ENCODE results near the gene JAKMIP3. TPM values are rescaled to one million over a fixed set of nuclear protein-coding genes. Genes with fewer than 3 reads are reported as not detected.

Gene JAKMIP3
- total RNA-seq, 2 experiments from 2014 or later, result 0.28 to 0.36 TPM

DNA sequence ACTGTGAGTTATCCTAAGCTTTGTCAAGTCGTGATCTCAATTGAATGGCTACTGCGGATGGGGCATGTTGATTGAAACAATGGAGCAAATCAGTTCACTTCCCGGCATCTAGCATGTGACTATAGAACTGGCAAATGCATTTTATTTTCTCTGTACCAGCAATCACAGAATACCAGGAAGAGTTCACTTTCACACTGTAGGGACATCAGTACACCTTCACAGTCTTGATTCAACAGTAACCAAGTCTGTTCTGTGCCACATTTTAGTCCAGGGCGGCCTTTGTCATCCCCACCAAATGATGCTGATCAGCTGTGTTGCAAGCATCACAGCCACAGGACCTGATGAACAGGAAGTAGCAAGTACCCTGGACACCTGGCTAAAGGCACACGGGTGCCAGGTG lies 32.1 kb upstream of the JAKMIP3 start:
- Mint-ChIP-seq H3K27me3 (peaks cover 83% of the 10 kb centered on the region), H3K4me3 (no peak overlapping the region), H3K4me1 (ENCODE audit: low read depth) (peaks cover 6% of the 10 kb centered on the region), H3K27ac (no peak overlapping the region), H3K9me3 (no peaks in the 10 kb centered on the region), H3K36me3 (ENCODE audit: low read depth) (no peaks in the 10 kb centered on the region)
- H3K9me3 ChIP-seq (ENCODE audit: control insufficient read depth in 1 of 2, insufficient read depth in 1 of 2, low read length in 2 of 2), result peaks cover 0 to 6% of the 10 kb centered on the region in 2 experiments
- DNase-seq, result no peak
- H3K36me3 ChIP-seq (ENCODE audit: insufficient read depth, low read length), result no peaks in the 10 kb centered on the region
- ChIA-PET CTCF (no interaction called here), POLR2A (no interaction called here)
- no peak for ATAC-seq (ENCODE audit: poor library complexity)
- peaks cover 31 to 55% of the 10 kb centered on the region in 2 experiments for H3K27me3 ChIP-seq (ENCODE audit: control insufficient read depth in 1 of 2, insufficient read depth in 2 of 2, low read length in 2 of 2)
- TF ChIP-seq, protein P1, sequence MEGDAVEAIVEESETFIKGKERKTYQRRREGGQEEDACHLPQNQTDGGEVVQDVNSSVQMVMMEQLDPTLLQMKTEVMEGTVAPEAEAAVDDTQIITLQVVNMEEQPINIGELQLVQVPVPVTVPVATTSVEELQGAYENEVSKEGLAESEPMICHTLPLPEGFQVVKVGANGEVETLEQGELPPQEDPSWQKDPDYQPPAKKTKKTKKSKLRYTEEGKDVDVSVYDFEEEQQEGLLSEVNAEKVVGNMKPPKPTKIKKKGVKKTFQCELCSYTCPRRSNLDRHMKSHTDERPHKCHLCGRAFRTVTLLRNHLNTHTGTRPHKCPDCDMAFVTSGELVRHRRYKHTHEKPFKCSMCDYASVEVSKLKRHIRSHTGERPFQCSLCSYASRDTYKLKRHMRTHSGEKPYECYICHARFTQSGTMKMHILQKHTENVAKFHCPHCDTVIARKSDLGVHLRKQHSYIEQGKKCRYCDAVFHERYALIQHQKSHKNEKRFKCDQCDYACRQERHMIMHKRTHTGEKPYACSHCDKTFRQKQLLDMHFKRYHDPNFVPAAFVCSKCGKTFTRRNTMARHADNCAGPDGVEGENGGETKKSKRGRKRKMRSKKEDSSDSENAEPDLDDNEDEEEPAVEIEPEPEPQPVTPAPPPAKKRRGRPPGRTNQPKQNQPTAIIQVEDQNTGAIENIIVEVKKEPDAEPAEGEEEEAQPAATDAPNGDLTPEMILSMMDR (IDR thresholded peaks at IDR 0.05), result no peak
- peaks cover 4% of the 10 kb centered on the region for H3K4me1 ChIP-seq (ENCODE audit: insufficient read depth, low read length)
- no peak overlapping the region for H3K4me3 ChIP-seq (ENCODE audit: low read length)
- intact Hi-C loops (cut with DNase I, micrococcal nuclease), result no loop called here
- no peak overlapping the region for H3K27ac ChIP-seq (ENCODE audit: low read depth in 1 of 2, low read length in 2 of 2)

DNA sequence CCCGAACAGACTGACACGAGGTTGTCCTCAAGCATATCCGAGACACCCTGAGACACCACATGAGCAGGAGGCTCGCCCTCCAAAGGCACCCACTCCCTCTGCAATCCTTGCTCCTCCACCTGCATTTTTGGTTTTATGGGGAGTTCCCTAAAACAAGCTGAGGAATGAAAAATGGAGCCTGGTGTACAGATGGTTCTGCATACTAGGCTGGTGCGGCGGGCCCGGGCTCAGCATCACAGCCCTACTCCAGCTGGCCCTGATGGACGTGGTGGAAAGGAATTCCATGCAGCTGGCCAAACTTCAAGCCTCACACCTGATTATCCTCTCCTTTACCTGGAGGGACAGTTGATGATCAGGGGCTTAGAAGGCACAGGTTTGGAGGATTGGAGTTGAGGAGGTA lies 30.3 kb upstream of the JAKMIP3 start:
- Histone ChIP-seq H3K27ac (ENCODE audit: low read depth in 1 of 2, low read length in 2 of 2) (no peak overlapping the region), H3K27me3 (ENCODE audit: control insufficient read depth in 1 of 2, insufficient read depth in 2 of 2, low read length in 2 of 2) (peaks cover 34 to 45% of the 10 kb centered on the region in 2 experiments), H3K36me3 (ENCODE audit: insufficient read depth, low read length) (no peaks in the 10 kb centered on the region), H3K9me3 (ENCODE audit: control insufficient read depth in 1 of 2, insufficient read depth in 1 of 2, low read length in 2 of 2) (peaks cover 0 to 9% of the 10 kb centered on the region in 2 experiments), H3K4me3 (ENCODE audit: low read length) (no peak overlapping the region), H3K4me1 (ENCODE audit: insufficient read depth, low read length) (peaks cover 4% of the 10 kb centered on the region)
- ATAC-seq (ENCODE audit: poor library complexity), result no peak
- H3K27ac Mint-ChIP-seq, result no peak overlapping the region
- no peaks in the 10 kb centered on the region for H3K9me3 Mint-ChIP-seq
- peaks cover 6% of the 10 kb centered on the region for H3K4me1 Mint-ChIP-seq (ENCODE audit: low read depth)
- intact Hi-C loops (cut with DNase I, micrococcal nuclease), result no loop called here
- CTCF ChIA-PET, result no interaction called here
- H3K27me3 Mint-ChIP-seq, result peaks cover 83% of the 10 kb centered on the region
- TF ChIP-seq, protein P1 (IDR thresholded peaks at IDR 0.05), result no peak
- no peak overlapping the region for H3K4me3 Mint-ChIP-seq
- DNase-seq, result no peak
- H3K36me3 Mint-ChIP-seq (ENCODE audit: low read depth), result no peaks in the 10 kb centered on the region
- POLR2A ChIA-PET, result no interaction called here

DNA sequence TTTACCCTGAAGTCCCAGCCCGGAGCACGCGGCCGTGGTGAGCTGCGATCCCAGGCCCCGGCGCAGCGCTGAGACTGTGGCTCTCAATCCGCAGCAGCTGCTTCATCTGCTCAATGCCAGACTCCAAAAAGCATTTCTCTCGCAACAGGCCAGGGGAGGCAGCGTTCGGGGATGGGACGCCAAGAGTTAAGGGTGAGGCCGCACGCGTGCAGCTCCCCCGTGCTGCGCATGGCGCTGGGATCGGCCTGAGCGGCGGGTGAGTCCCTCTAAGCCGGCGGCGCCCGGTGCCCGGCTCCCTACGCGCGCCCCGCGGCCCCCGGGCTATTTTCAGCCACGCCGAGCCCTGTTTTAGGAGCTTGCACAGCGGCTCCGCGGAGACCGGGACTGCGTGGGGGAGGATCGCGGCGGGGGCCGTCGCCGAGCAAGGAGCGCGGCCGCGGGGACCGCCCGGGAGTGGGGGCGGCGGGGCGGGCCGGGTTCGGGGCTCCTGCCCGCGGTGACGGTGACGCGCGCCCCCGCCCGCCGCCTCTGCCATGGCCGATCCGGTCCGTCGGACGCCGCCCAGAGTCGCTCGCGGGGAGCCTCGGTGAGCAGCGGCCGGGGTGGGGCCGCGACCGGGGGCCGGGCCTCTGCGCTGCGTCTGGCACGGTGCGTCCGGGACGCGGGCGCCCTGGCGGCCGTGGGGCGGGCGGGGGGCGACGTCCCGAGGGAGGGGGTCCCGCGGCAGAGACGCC lies 29.4 kb upstream of the JAKMIP3 start:
- Histone ChIP-seq H3K4me3 (ENCODE audit: low read length) (no peak overlapping the region), H3K36me3 (ENCODE audit: insufficient read depth, low read length) (no peaks in the 10 kb centered on the region), H3K9me3 (ENCODE audit: control insufficient read depth in 1 of 2, insufficient read depth in 1 of 2, low read length in 2 of 2) (peaks cover 0 to 10% of the 10 kb centered on the region in 2 experiments), H3K27ac (ENCODE audit: low read depth in 1 of 2, low read length in 2 of 2) (no peak overlapping the region), H3K27me3 (ENCODE audit: control insufficient read depth in 1 of 2, insufficient read depth in 2 of 2, low read length in 2 of 2) (peaks cover 31 to 45% of the 10 kb centered on the region in 2 experiments), H3K4me1 (ENCODE audit: insufficient read depth, low read length) (peaks cover 4% of the 10 kb centered on the region)
- DNase-seq (no peak), ATAC-seq (ENCODE audit: poor library complexity) (no peak)
- Mint-ChIP-seq H3K4me3 (peak overlapping the region; percentile 25), H3K9me3 (no peaks in the 10 kb centered on the region), H3K27ac (no peak overlapping the region), H3K36me3 (ENCODE audit: low read depth) (no peaks in the 10 kb centered on the region), H3K4me1 (ENCODE audit: low read depth) (peaks cover 6% of the 10 kb centered on the region), H3K27me3 (peaks cover 85% of the 10 kb centered on the region)
- ChIA-PET POLR2A (no interaction called here), CTCF (no interaction called here)
- TF ChIP-seq, protein P1 (IDR thresholded peaks at IDR 0.05), result no peak
- intact Hi-C loops (cut with DNase I, micrococcal nuclease), result no loop called here
